GM12878 (cell line): Measurements from ENCODE around the gene CYP2A7. TPM values are rescaled to one million over a fixed set of nuclear protein-coding genes. Genes with fewer than 3 reads are reported as not detected.
"Not testable (repeated sequence)": the region's sequence is repeated elsewhere in the genome, so short reads cannot be mapped to it uniquely, and the experiment has no call there.

Experiments
- ATAC-seq: fragments of 200-7000 bp; cut with Tn5 transposase; 3 replicates; pipeline ENCODE4 v1.9.1; 2020; ENCODE audit warnings: mild to moderate bottlenecking, moderate library complexity
- BruUV-seq: library from RNA; stranded (reverse); fragments of 400-500 nt; replicated peaks from 2 replicates; lab custom pipeline; 2021; lab: Mats Ljungman, UMichigan
- CTCF ChIA-PET: fragments of 300-600 bp; sonication (Branson Sonifier 250); formaldehyde crosslinking; extraction: SDS; loops from one replicate; lab custom pipeline; 2021; ENCODE audit warnings: inconsistent platforms; lab: Yijun Ruan, JAX
- POLR2A ChIA-PET: fragments of 350-600 bp; formaldehyde crosslinking; extraction: SDS; loops from one replicate; lab custom pipeline; 2021; ENCODE audit warnings: inconsistent platforms; lab: Charles Lee
- RAD21 ChIA-PET: fragments of 300-600 bp; sonication (Branson Sonifier 250); formaldehyde crosslinking; loops from one replicate; lab custom pipeline; 2023; ENCODE audit warnings: antibody characterized with exemption; ENCODE audit not compliant: unreplicated experiment; lab: Charles Lee
- SMC1A ChIA-PET: fragments of 300-600 bp; sonication (Branson Sonifier 250); formaldehyde crosslinking; loops from one replicate; lab custom pipeline; 2023; ENCODE audit not compliant: unreplicated experiment, uncharacterized antibody; lab: Charles Lee
- DNase-seq: peaks from one replicate; pipeline ENCODE4 v3.0.0-alpha.2; 2011; ENCODE audit warnings: low read depth, low spot score
- FAIRE-seq: peaks from 3 replicates; lab custom pipeline; 2011; peaks lifted over from hg19 to GRCh38; lab: Jason Lieb, UNC
- H2AFZ ChIP-seq: 2 replicates; pipeline ENCODE4 v1.6.0; 2011; ENCODE audit warnings: low read depth, low read length, control low read depth; ENCODE audit not compliant: control insufficient read depth
- H3K27ac ChIP-seq: 2 replicates; pipeline ENCODE4 v1.5.1; 2011; ENCODE audit warnings: control low read depth; ENCODE audit not compliant: control insufficient read depth, insufficient read depth
- H3K27me3 ChIP-seq, 2 experiments: replicated peaks in 1 of 2; 2 replicates each; pipeline versions ENCODE4 v1.6.0 to v1.6.1; 2011; ENCODE audit warnings: low read length in 1 of 2; ENCODE audit not compliant: control insufficient read depth in 2 of 2, insufficient read depth in 2 of 2
- H3K36me3 ChIP-seq, 2 experiments: 2 replicates each; pipeline ENCODE4 v1.5.1; 2011; ENCODE audit warnings: low read length in 1 of 2; ENCODE audit not compliant: control insufficient read depth in 2 of 2, insufficient read depth in 2 of 2
- H3K4me1 ChIP-seq: 2 replicates; pipeline ENCODE4 v1.6.1; 2011; ENCODE audit warnings: mild to moderate bottlenecking, low read length, moderate library complexity, mixed read lengths; ENCODE audit not compliant: control insufficient read depth, insufficient read depth
- H3K4me2 ChIP-seq: 2 replicates; pipeline ENCODE4 v1.6.0; 2011; ENCODE audit warnings: control low read depth; ENCODE audit not compliant: control insufficient read depth, insufficient read depth
- H3K4me3 ChIP-seq: fragments of 200-600 bp; sonication (generic); 2 replicates; pipeline ENCODE4 v1.5.1; 2016
- H3K79me2 ChIP-seq: 2 replicates; pipeline ENCODE4 v1.6.0; 2011; ENCODE audit warnings: low read length; ENCODE audit not compliant: control insufficient read depth, insufficient read depth
- H3K9ac ChIP-seq: 2 replicates; pipeline ENCODE4 v1.8.0; 2011; ENCODE audit warnings: low read length, control low read depth, mixed read lengths; ENCODE audit not compliant: control insufficient read depth, insufficient read depth
- H3K9me3 ChIP-seq: replicated peaks from 3 replicates; pipeline ENCODE4 v1.5.1; 2011; ENCODE audit warnings: mild to moderate bottlenecking, low read length; ENCODE audit not compliant: control insufficient read depth, insufficient read depth
- H4K20me1 ChIP-seq: 2 replicates; pipeline ENCODE4 v1.6.0; 2011; ENCODE audit not compliant: control insufficient read depth, insufficient read depth
- DPF2 ChIP-seq: fragments of 450-650 bp; IDR thresholded peaks from 2 replicates; pipeline ENCODE4 v1.6.1; 2017; ENCODE audit warnings: mild to moderate bottlenecking
- KAT2A ChIP-seq: conservative IDR thresholded peaks from 2 replicates; pipeline ENCODE4 v1.6.1; 2011; ENCODE audit warnings: low read depth, low read length; ENCODE audit not compliant: control insufficient read depth
- NFIC ChIP-seq: IDR thresholded peaks from 2 replicates; pipeline ENCODE4 v1.6.1; 2012; ENCODE audit warnings: low read depth, mild to moderate bottlenecking, inconsistent platforms, low read length, moderate library complexity
- RB1 ChIP-seq: fragments of 450-650 bp; formaldehyde crosslinking; IDR thresholded peaks from 2 replicates; pipeline ENCODE4 v1.6.1; 2017; ENCODE audit warnings: mild to moderate bottlenecking, borderline replicate concordance
- WGBS: methylation state at CpG from one replicate; pipeline ENCODE4 v1.1.6; 2016; ENCODE audit warnings: low lambda C conversion rate; ENCODE audit not compliant: insufficient replicate concordance, insufficient coverage; ENCODE audit errors: missing lambda C conversion rate; 5-methylcytosine and 5-hydroxymethylcytosine counted together
- in situ Hi-C: fragments of 300-500 bp; cut with MboI; formaldehyde crosslinking; loops from 9 replicates; pipeline ENCODE4 v1.14.3; 2018; ENCODE audit warnings: mixed read lengths
- intact Hi-C: fragments of 100-400 bp; cut with micrococcal nuclease; formaldehyde crosslinking; loops from one replicate; pipeline ENCODE4 v1.14.2; 2022; ENCODE audit not compliant: unreplicated experiment
- polyA plus RNA-seq, 11 experiments: library from polyadenylated mRNA; depleted of rRNA in 4 of 11; unstranded in 6 of 11; stranded (reverse) in 5 of 11; fragments of >200 nt; fragmentation: Nextera tagmentation in 4 of 11; fragmentation: Illumina TruSeq in 1 of 11; extraction: Ambion mirVana in 4 of 11; extraction: Trizol in 1 of 11; gene quantifications; 1 replicate in 1 of 11; 2 replicates in 10 of 11; pipeline versions ENCODE4 v1.2.1 to v1.2.3, GENCODE V29; 2011 to 2016; ENCODE audit warnings: inconsistent platforms in 2 of 11, missing spikeins in 2 of 11, low read depth in 1 of 11
- total RNA-seq, 4 experiments: library from RNA; depleted of rRNA in 3 of 4; stranded (reverse); fragments of >200 nt in 3 of 4; fragmentation: Illumina TruSeq in 1 of 4; extraction: Trizol in 1 of 4; gene quantifications; 2 replicates each; pipeline versions ENCODE4 v1.2.1 to v1.2.3, GENCODE V29; 2013 to 2021
- TF ChIP-seq, protein P1 (sequence below): fragments of 450-650 bp; IDR thresholded peaks from 2 replicates; pipeline ENCODE4 v1.6.1; 2017; ENCODE audit warnings: mild to moderate bottlenecking, low read depth, inconsistent platforms; ENCODE audit not compliant: poor library complexity, severe bottlenecking
- TF ChIP-seq, protein P2 (sequence below): IDR thresholded peaks from 2 replicates; pipeline ENCODE4 v1.6.1; 2012; ENCODE audit warnings: low read depth, low read length, improper control_type of control experiment
- TF ChIP-seq, protein P3 (sequence below): fragments of 450-650 bp; IDR thresholded peaks from 2 replicates; pipeline ENCODE4 v1.6.1; 2017; ENCODE audit warnings: mild to moderate bottlenecking, moderate library complexity

CYP2A7 gene
- total and polyA plus RNA-seq, 10 of the 15 experiments (the other 5 are each of a cell fraction or from before 2014, with no cell fraction given), result not detected

DNA sequence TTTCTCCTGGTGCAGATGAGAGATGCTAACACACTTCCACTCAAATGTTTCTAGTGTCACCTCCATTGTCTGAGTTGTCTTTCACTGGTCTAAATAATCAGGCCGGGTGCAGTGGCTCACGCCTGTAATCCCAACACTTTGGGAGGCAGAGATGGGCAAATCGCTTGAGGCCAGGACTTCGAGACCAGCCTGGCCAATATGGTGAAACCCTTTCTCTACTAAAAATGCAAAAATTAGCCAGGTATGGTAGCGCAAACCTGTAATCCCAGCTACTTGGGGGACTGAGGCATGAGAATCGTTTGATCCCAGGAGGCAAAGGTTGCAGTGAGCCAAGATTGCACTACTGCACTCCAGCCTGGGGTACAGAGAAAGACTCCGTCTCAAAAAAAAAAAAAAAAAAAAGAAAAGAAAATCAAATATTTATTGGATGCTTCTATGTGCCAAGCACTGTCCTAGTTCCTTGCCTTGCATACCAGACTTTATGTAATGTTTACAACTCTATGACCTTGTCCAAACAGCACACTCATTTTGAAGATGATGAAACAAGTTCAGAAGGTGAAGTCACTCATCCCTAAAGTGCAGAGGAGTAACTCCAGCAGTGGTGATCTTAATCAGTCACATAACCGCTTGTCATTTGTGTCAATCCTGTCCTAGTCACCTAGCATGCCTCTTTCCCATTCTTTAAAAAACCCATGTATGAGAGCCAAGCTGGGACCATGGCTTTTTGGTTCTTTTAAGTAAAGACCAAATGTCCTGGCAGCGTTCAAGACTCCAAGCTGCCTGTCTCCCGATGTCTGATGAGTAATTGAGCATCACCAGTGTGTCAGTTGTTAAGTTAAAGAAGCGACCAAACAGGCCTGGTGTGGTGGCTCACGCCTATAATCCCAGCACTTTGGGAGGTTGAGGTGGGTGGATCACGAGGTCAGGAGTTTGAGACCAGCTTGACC, 15.1 kb upstream of the CYP2A7 start:
- H3K4me1 ChIP-seq, H3K9ac ChIP-seq, POLR2A ChIA-PET, in situ Hi-C loops, intact Hi-C loops, SMC1A ChIA-PET, H2AFZ ChIP-seq, H3K9me3 ChIP-seq, FAIRE-seq, BruUV-seq, H3K27ac ChIP-seq, H3K4me3 ChIP-seq, CTCF ChIA-PET, ATAC-seq, RAD21 ChIA-PET, H3K27me3 ChIP-seq, H3K79me2 ChIP-seq, H3K4me2 ChIP-seq, H3K36me3 ChIP-seq, DNase-seq, H4K20me1 ChIP-seq: not testable (repeated sequence)
- 22% methylated on average over 13 of the region's 13 CpGs for WGBS

DNA sequence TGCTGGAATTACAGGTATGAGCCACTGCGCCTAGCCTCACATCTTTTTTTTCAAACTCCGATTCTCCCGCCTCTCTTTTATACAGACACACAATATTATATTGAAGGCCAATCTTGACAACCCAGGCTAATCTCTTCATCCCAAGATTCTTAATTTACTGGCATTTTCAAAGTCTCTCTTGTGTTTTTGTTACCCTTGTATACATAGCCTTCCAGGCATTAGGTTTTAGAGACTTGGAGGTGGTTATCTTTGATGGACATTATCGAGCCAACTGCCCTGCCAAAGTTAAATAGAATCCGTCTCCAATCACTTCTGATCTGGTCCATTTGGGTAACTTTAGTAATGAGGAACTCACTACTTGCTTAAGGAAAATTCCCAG, 14.4 kb upstream of the CYP2A7 start:
- intact Hi-C loops (no loop called here), in situ Hi-C loops (no loop called here)
- WGBS, result 63% methylated on average over 5 of the region's 5 CpGs
- TF ChIP-seq NFIC (no peak), RB1 (no peak), KAT2A (no peak), DPF2 (no peak)
- TF ChIP-seq, protein P1, sequence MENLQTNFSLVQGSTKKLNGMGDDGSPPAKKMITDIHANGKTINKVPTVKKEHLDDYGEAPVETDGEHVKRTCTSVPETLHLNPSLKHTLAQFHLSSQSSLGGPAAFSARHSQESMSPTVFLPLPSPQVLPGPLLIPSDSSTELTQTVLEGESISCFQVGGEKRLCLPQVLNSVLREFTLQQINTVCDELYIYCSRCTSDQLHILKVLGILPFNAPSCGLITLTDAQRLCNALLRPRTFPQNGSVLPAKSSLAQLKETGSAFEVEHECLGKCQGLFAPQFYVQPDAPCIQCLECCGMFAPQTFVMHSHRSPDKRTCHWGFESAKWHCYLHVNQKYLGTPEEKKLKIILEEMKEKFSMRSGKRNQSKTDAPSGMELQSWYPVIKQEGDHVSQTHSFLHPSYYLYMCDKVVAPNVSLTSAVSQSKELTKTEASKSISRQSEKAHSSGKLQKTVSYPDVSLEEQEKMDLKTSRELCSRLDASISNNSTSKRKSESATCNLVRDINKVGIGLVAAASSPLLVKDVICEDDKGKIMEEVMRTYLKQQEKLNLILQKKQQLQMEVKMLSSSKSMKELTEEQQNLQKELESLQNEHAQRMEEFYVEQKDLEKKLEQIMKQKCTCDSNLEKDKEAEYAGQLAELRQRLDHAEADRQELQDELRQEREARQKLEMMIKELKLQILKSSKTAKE, result no peak
- TF ChIP-seq, protein P2, sequence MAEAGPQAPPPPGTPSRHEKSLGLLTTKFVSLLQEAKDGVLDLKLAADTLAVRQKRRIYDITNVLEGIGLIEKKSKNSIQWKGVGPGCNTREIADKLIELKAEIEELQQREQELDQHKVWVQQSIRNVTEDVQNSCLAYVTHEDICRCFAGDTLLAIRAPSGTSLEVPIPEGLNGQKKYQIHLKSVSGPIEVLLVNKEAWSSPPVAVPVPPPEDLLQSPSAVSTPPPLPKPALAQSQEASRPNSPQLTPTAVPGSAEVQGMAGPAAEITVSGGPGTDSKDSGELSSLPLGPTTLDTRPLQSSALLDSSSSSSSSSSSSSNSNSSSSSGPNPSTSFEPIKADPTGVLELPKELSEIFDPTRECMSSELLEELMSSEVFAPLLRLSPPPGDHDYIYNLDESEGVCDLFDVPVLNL, result no peak
- TF ChIP-seq, protein P3, sequence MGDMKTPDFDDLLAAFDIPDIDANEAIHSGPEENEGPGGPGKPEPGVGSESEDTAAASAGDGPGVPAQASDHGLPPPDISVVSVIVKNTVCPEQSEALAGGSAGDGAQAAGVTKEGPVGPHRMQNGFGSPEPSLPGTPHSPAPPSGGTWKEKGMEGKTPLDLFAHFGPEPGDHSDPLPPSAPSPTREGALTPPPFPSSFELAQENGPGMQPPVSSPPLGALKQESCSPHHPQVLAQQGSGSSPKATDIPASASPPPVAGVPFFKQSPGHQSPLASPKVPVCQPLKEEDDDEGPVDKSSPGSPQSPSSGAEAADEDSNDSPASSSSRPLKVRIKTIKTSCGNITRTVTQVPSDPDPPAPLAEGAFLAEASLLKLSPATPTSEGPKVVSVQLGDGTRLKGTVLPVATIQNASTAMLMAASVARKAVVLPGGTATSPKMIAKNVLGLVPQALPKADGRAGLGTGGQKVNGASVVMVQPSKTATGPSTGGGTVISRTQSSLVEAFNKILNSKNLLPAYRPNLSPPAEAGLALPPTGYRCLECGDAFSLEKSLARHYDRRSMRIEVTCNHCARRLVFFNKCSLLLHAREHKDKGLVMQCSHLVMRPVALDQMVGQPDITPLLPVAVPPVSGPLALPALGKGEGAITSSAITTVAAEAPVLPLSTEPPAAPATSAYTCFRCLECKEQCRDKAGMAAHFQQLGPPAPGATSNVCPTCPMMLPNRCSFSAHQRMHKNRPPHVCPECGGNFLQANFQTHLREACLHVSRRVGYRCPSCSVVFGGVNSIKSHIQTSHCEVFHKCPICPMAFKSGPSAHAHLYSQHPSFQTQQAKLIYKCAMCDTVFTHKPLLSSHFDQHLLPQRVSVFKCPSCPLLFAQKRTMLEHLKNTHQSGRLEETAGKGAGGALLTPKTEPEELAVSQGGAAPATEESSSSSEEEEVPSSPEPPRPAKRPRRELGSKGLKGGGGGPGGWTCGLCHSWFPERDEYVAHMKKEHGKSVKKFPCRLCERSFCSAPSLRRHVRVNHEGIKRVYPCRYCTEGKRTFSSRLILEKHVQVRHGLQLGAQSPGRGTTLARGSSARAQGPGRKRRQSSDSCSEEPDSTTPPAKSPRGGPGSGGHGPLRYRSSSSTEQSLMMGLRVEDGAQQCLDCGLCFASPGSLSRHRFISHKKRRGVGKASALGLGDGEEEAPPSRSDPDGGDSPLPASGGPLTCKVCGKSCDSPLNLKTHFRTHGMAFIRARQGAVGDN, result no peak

More for the DNA sequence above, 14.4 kb upstream of the CYP2A7 start:
- Histone ChIP-seq H4K20me1 (no peaks in the 10 kb centered on the region), H3K4me3 (no peak overlapping the region), H3K27ac (no peak overlapping the region), H3K27me3 (no peaks in the 10 kb centered on the region; a peak in 1 of 4 replicates), H3K36me3 (no peaks in the 10 kb centered on the region), H3K9ac (no peak overlapping the region), H3K4me2 (no peak overlapping the region), H3K79me2 (no peaks in the 10 kb centered on the region), H3K4me1 (no peaks in the 10 kb centered on the region), H2AFZ (no peak overlapping the region), H3K9me3 (no peaks in the 10 kb centered on the region)
- FAIRE-seq (no peak), ATAC-seq (no peak), DNase-seq (no peak)
- ChIA-PET SMC1A (no interaction called here), RAD21 (no interaction called here), POLR2A (no interaction called here), CTCF (no interaction called here)
- no TSS peak for BruUV-seq
